Panc1 (cell line): ENCODE results near the gene EGFL7. TPM values are rescaled to one million over a fixed set of nuclear protein-coding genes. Genes with fewer than 3 reads are reported as not detected.

Source experiments
- ATAC-seq: fragments of 200-7000 bp; cut with Tn5 transposase; 2 replicates; pipeline ENCODE4 v1.9.1; 2020; ENCODE audit warnings: mild to moderate bottlenecking, moderate library complexity
- BruUV-seq: library from RNA; stranded (reverse); fragments of 400-500 nt; replicated peaks from 2 replicates; lab custom pipeline; 2021; lab: Mats Ljungman, UMichigan
- CTCF ChIA-PET: fragments of 300-600 bp; sonication (Branson Sonifier 250); formaldehyde crosslinking; loops from one replicate; lab custom pipeline; 2022; ENCODE audit warnings: antibody characterized with exemption; lab: Charles Lee
- POLR2A ChIA-PET: fragments of 300-600 bp; sonication (Branson Sonifier 250); formaldehyde crosslinking; loops from one replicate; lab custom pipeline; 2022; ENCODE audit warnings: antibody characterized with exemption; lab: Charles Lee
- DNase-seq: peaks from one replicate; pipeline ENCODE4 v3.0.0-alpha.2; 2010; ENCODE audit warnings: low read depth, low spot score
- H3K27ac ChIP-seq: 2 replicates; pipeline ENCODE4 v1.5.1; 2011; ENCODE audit warnings: mild to moderate bottlenecking, low read length, inconsistent platforms
- H3K27me3 ChIP-seq: fragments of 200-500 bp; sonication (Bioruptor generic); 2 replicates; pipeline ENCODE4 v1.6.0; 2014; ENCODE audit warnings: low read length, inconsistent platforms; ENCODE audit not compliant: control insufficient read depth, insufficient read depth
- H3K36me3 ChIP-seq: fragments of 200-500 bp; sonication (Bioruptor generic); 2 replicates; pipeline ENCODE4 v1.5.1; 2014; ENCODE audit warnings: inconsistent platforms, mild to moderate bottlenecking, low read length, moderate library complexity; ENCODE audit not compliant: control insufficient read depth, insufficient read depth
- H3K4me1 ChIP-seq: 2 replicates; pipeline ENCODE4 v1.5.1; 2011; ENCODE audit warnings: inconsistent platforms, mild to moderate bottlenecking, low read length, moderate library complexity; ENCODE audit not compliant: control insufficient read depth, insufficient read depth
- H3K4me3 ChIP-seq, 2 experiments: 2 replicates each; pipeline ENCODE4 v1.5.1; 2011 to 2012; ENCODE audit warnings: low read depth in 2 of 2, low read length in 2 of 2, mild to moderate bottlenecking in 2 of 2, inconsistent platforms in 1 of 2, moderate library complexity in 1 of 2
- H3K9me3 ChIP-seq: fragments of 200-500 bp; sonication (Bioruptor generic); 2 replicates; pipeline ENCODE4 v1.5.1; 2014; ENCODE audit warnings: low read depth, mild to moderate bottlenecking, inconsistent platforms, low read length, moderate library complexity; ENCODE audit not compliant: control insufficient read depth, insufficient read depth
- POLR2AphosphoS5 ChIP-seq: IDR thresholded peaks from 2 replicates; pipeline ENCODE4 v1.6.1; 2012; ENCODE audit warnings: mild to moderate bottlenecking, low read depth, low read length, moderate library complexity
- REST ChIP-seq, 2 experiments: IDR thresholded peaks; 2 replicates each; pipeline ENCODE4 v1.6.1; 2011 to 2012; ENCODE audit warnings: low read depth in 2 of 2, control low read depth in 1 of 2, low read length in 1 of 2, mild to moderate bottlenecking in 1 of 2, moderate library complexity in 1 of 2; ENCODE audit not compliant: insufficient read depth in 1 of 2
- SIN3A ChIP-seq: IDR thresholded peaks from 2 replicates; pipeline ENCODE4 v1.6.1; 2012; ENCODE audit warnings: low read depth, mild to moderate bottlenecking, low read length, moderate library complexity, borderline replicate concordance; ENCODE audit not compliant: insufficient read depth
- TCF7L2 ChIP-seq: IDR thresholded peaks from 2 replicates; pipeline ENCODE4 v1.6.1; 2011; ENCODE audit warnings: mild to moderate bottlenecking, low read depth, low read length, inconsistent platforms
- in situ Hi-C: cut with HindIII; loops from 2 replicates; pipeline ENCODE4 v1.10.0; 2016; ENCODE audit warnings: low sequenced_read_pairs, low pct_unique_long_range_greater_than_20kb
- intact Hi-C: fragments of 100-400 bp; cut with micrococcal nuclease; formaldehyde crosslinking; loops from one replicate; pipeline ENCODE4 v1.10.0; 2022; ENCODE audit not compliant: unreplicated experiment
- total RNA-seq: library from RNA; stranded (reverse); gene quantifications from one replicate; pipeline ENCODE4 v1.2.1, GENCODE V29; 2021; ENCODE audit not compliant: unreplicated experiment
- TF ChIP-seq, protein P1 (sequence below): fragments of 450-650 bp; IDR thresholded peaks from 2 replicates; pipeline ENCODE4 v1.5.1; 2017; ENCODE audit warnings: mild to moderate bottlenecking

Gene EGFL7
- total RNA-seq, 1 experiment from 2014 or later: 42.3 TPM

DNA sequence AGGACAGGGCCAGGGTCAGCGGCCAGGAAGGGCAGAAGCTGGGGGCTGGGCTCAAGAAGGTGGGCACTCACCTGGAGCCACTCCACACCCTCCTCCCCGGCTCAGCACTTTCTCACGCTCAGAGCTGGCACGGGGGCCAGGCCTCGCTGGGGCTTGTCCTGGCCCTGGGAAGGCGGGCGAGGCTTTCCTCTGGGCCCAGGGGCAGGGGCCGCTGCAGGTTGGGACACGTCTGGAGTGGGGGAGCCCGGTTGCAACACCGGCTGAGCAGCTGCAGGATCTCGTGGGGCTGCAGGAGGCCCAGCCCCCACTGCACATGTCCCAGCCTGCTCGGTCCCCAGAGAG, 38.9 kb upstream of the EGFL7 start:
- no peak overlapping the region for H3K27ac ChIP-seq
- intact Hi-C loops: no loop called here
- H3K4me3 ChIP-seq: no peak overlapping the region
- CTCF ChIA-PET: interaction anchor here (0.5 to 3.4 kb wide), 3 partner anchors 15 to 443 kb away, joined by 3 to 18 read pairs (median 3); no protein-coding TSS in a partner anchor
- H3K4me1 ChIP-seq: peaks cover 16% of the 10 kb centered on the region
- no peak for TF ChIP-seq TCF7L2
- no TSS peak for BruUV-seq
- in situ Hi-C loops: no loop called here
- no peaks in the 10 kb centered on the region for H3K9me3 ChIP-seq
- ATAC-seq (no peak), DNase-seq (no peak)
- H3K27me3 ChIP-seq: no peaks in the 10 kb centered on the region
- no peaks in the 10 kb centered on the region for H3K36me3 ChIP-seq
- POLR2A ChIA-PET: no interaction called here

DNA sequence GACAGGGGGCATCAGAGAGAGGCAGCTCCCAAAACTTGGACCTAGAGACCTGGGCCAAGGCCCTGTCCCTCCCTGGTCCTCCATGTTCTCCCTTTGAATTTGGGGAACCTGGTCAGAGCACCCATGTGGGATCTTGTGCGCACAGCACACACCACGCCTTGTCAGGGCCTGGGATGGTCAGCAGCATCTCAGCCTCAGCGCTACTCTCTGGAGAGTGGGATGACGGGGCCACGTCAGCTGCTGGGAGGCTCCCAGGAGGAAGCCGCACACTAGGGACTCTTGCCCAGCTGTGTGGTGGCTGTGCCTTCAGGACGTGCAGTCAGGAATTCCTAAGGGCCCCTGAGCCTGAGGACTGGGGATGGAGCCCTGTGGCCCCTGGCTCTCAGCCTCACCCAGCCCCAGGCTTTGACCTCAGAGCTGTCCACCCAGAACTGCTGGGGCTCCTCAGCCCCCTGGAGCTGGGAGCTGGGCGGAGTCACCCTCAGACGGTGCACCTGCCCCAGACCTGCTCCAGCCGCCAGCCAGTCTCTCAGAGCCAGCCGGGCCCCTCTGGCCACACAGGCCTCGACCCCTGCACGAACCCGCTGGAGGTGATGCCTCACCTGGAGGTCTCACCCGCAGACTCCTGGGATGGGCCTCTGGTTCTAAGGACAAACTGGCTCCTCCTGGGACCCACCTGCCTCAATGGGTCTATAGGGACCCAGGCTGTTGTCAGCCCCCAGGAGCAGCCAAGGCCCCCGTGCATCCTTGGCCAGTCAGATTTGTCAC, 38.3 kb upstream of the EGFL7 start:
- BruUV-seq: no TSS peak
- TF ChIP-seq REST (IDR thresholded peaks at IDR 0.05; ENCODE audit: insufficient read depth in 1 of 2, low read depth in 2 of 2, low read length in 1 of 2) (no peak), POLR2AphosphoS5 (no peak), TCF7L2 (no peak), SIN3A (no peak)
- TF ChIP-seq, protein P1, sequence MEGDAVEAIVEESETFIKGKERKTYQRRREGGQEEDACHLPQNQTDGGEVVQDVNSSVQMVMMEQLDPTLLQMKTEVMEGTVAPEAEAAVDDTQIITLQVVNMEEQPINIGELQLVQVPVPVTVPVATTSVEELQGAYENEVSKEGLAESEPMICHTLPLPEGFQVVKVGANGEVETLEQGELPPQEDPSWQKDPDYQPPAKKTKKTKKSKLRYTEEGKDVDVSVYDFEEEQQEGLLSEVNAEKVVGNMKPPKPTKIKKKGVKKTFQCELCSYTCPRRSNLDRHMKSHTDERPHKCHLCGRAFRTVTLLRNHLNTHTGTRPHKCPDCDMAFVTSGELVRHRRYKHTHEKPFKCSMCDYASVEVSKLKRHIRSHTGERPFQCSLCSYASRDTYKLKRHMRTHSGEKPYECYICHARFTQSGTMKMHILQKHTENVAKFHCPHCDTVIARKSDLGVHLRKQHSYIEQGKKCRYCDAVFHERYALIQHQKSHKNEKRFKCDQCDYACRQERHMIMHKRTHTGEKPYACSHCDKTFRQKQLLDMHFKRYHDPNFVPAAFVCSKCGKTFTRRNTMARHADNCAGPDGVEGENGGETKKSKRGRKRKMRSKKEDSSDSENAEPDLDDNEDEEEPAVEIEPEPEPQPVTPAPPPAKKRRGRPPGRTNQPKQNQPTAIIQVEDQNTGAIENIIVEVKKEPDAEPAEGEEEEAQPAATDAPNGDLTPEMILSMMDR: no peak
- in situ Hi-C loops: no loop called here
- ChIA-PET POLR2A (no interaction called here), CTCF (interaction anchor here (0.5 to 3.4 kb wide), 3 partner anchors 16 to 443 kb away, joined by 3 to 18 read pairs (median 3); no protein-coding TSS in a partner anchor)
- H3K4me1 ChIP-seq: peaks cover 16% of the 10 kb centered on the region
- no peaks in the 10 kb centered on the region for H3K27me3 ChIP-seq
- no peak overlapping the region for H3K27ac ChIP-seq
- no peaks in the 10 kb centered on the region for H3K36me3 ChIP-seq
- intact Hi-C loops: no loop called here
- no peak overlapping the region for H3K4me3 ChIP-seq
- H3K9me3 ChIP-seq: no peaks in the 10 kb centered on the region
- DNase-seq: no peak
- ATAC-seq: peak; percentile 44
